GM23248 (cell line): Measurements from ENCODE around the gene SPSB4.

Experiments used
- EZH2 ChIP-seq: fragments of 200-600 bp; sonication (generic); IDR thresholded peaks from 2 replicates; pipeline ENCODE4 v1.6.1; 2018; ENCODE audit warnings: antibody characterized with exemption, mild to moderate bottlenecking; ENCODE audit not compliant: insufficient read depth, poor library complexity, severe bottlenecking
- EZH2phosphoT487 ChIP-seq: fragments of 200-600 bp; sonication (generic); IDR thresholded peaks from 2 replicates; pipeline ENCODE4 v1.6.1; 2018; ENCODE audit warnings: antibody characterized with exemption, moderate library complexity, mild to moderate bottlenecking, low read depth; ENCODE audit not compliant: insufficient read depth

- TF ChIP-seq EZH2phosphoT487 (no peak), EZH2 (no peak)
Observed at GRCh38 chr3:141152130-141152529, 101.0 kb downstream of the SPSB4 start.
